ENCODE results near the gene ZNF335.

ZNF335 gene

GRCh38 chr20:46010491-46011391, 38.7 kb upstream of the ZNF335 start:
- DNase-seq (ENCODE audit: low spot score) = no peak
- in situ Hi-C loops (cut with MboI; ENCODE audit: low pct_unique_long_range_greater_than_20kb, low sequenced_read_pairs, unreplicated experiment) = no loop called here
- TF ChIP-seq CTCF (IDR thresholded peaks at IDR 0.05; ENCODE audit: extremely low read depth, insufficient read depth, missing control alignments) = no peak

- in situ Hi-C loops (cut with MboI; ENCODE audit: low pct_unique_long_range_greater_than_20kb, low sequenced_read_pairs, unreplicated experiment) = no loop called here
- no peak for TF ChIP-seq CTCF (IDR thresholded peaks at IDR 0.05; ENCODE audit: extremely low read depth, insufficient read depth, missing control alignments)
- DNase-seq (ENCODE audit: low spot score) = no peak
Observed at GRCh38 chr20:46009816-46010215, 37.8 kb upstream of the ZNF335 start.

- in situ Hi-C loops (cut with MboI; ENCODE audit: low pct_unique_long_range_greater_than_20kb, low sequenced_read_pairs, unreplicated experiment) = no loop called here
- TF ChIP-seq CTCF (IDR thresholded peaks at IDR 0.05; ENCODE audit: extremely low read depth, insufficient read depth, missing control alignments) = no peak
- DNase-seq (ENCODE audit: low spot score) = no peak
Observed at GRCh38 chr20:46007671-46008070, 35.7 kb upstream of the ZNF335 start.

GRCh38 chr20:46006964-46007363, 35.0 kb upstream of the ZNF335 start:
- no peak for TF ChIP-seq CTCF (IDR thresholded peaks at IDR 0.05; ENCODE audit: extremely low read depth, insufficient read depth, missing control alignments)
- no peak for DNase-seq (ENCODE audit: low spot score)
- in situ Hi-C loops (cut with MboI; ENCODE audit: low pct_unique_long_range_greater_than_20kb, low sequenced_read_pairs, unreplicated experiment) = no loop called here

GRCh38 chr20:46006022-46006705, 34.2 kb upstream of the ZNF335 start:
- TF ChIP-seq CTCF (IDR thresholded peaks at IDR 0.05; ENCODE audit: extremely low read depth, insufficient read depth, missing control alignments) = no peak
- DNase-seq (ENCODE audit: low spot score) = no peak
- in situ Hi-C loops (cut with MboI; ENCODE audit: low pct_unique_long_range_greater_than_20kb, low sequenced_read_pairs, unreplicated experiment) = no loop called here

GRCh38 chr20:46004889-46005473, 33.0 kb upstream of the ZNF335 start:
- TF ChIP-seq CTCF (IDR thresholded peaks at IDR 0.05; ENCODE audit: extremely low read depth, insufficient read depth, missing control alignments) = no peak
- in situ Hi-C loops (cut with MboI; ENCODE audit: low pct_unique_long_range_greater_than_20kb, low sequenced_read_pairs, unreplicated experiment) = no loop called here
- DNase-seq (ENCODE audit: low spot score) = no peak
